K562 treated with DMSO at 1 percent for 48 hours (cell line): ENCODE data around the gene HACL1. TPM values are rescaled to one million over a fixed set of nuclear protein-coding genes. Genes with fewer than 3 reads are reported as not detected.

ENCODE experiments used
- total RNA-seq: library from RNA; unstranded; fragments of 300-600 nt; gene quantifications from 2 replicates; pipeline ENCODE4 v1.2.3, GENCODE V29; 2022; ENCODE audit warnings: low replicate concordance; ENCODE audit errors: extremely low read depth

The HACL1 gene
- total RNA-seq: not detected in 2 replicates

GRCh38 chr3:15601399-15602145, at the start of gene HACL1, which contains the start of gene BTD:
HACL1 (minus strand) TSS chr3:15601569; CDS start chr3:15601463, 106 bp downstream.
BTD (plus strand) TSS chr3:15601745; CDS start chr3:15635440, 33,695 bp downstream.

GRCh38 chr3:15521573-15521965, 79.8 kb downstream of the HACL1 start, which contains the start of gene COLQ:
COLQ (minus strand) TSS chr3:15521706; CDS start chr3:15521625, 81 bp downstream.

Other genes starting within 250 kb of the HACL1 start
- gene METTL6, start 174.0 kb downstream of the HACL1 start, total RNA-seq: not detected in 2 replicates
- not detected in 2 replicates for gene EAF1, start 174.0 kb downstream of the HACL1 start, total RNA-seq
- gene COLQ, start 79.9 kb downstream of the HACL1 start, total RNA-seq: not detected in 2 replicates
- gene BTD, start 176 bp upstream of the HACL1 start, total RNA-seq: not detected in 2 replicates
- gene ANKRD28, start 196.4 kb upstream of the HACL1 start, total RNA-seq: not detected in 2 replicates